GM23248 (cell line): ENCODE results near the gene NAXD. TPM values are rescaled to one million over a fixed set of nuclear protein-coding genes. Genes with fewer than 3 reads are reported as not detected.

Experiments
- DNase-seq: peaks from one replicate; pipeline ENCODE4 v3.0.0-alpha.2; 2015
- H2AFZ ChIP-seq: fragments of 200-600 bp; sonication (generic); 2 replicates; pipeline ENCODE4 v1.6.1; 2016; ENCODE audit warnings: antibody characterized with exemption
- H3F3A ChIP-seq: fragments of 200-600 bp; sonication (generic); 2 replicates; pipeline ENCODE4 v1.6.1; 2016; ENCODE audit warnings: mild to moderate bottlenecking, antibody characterized with exemption, mixed run types; ENCODE audit not compliant: insufficient read depth
- H3K27ac ChIP-seq: fragments of 200-600 bp; sonication (generic); 2 replicates; pipeline ENCODE4 v1.5.1; 2016; ENCODE audit warnings: mild to moderate bottlenecking
- H3K27me3 ChIP-seq: fragments of 200-600 bp; sonication (generic); replicated peaks from 2 replicates; pipeline ENCODE4 v1.6.1; 2016; ENCODE audit warnings: mild to moderate bottlenecking; ENCODE audit not compliant: insufficient read depth
- H3K36me3 ChIP-seq: fragments of 200-600 bp; sonication (generic); 2 replicates; pipeline ENCODE4 v1.6.1; 2016; ENCODE audit warnings: low read depth, mild to moderate bottlenecking
- H3K4me1 ChIP-seq: fragments of 200-600 bp; sonication (generic); 2 replicates; pipeline ENCODE4 v1.6.1; 2016; ENCODE audit warnings: mild to moderate bottlenecking; ENCODE audit not compliant: insufficient read depth
- H3K4me2 ChIP-seq: fragments of 200-600 bp; sonication (generic); one replicate; pipeline ENCODE4 v1.6.1; 2016; ENCODE audit warnings: mild to moderate bottlenecking; ENCODE audit not compliant: unreplicated experiment
- H3K4me3 ChIP-seq: fragments of 200-600 bp; sonication (generic); 2 replicates; pipeline ENCODE4 v1.5.1; 2016; ENCODE audit warnings: mild to moderate bottlenecking
- H3K79me2 ChIP-seq: fragments of 200-600 bp; sonication (generic); 2 replicates; pipeline ENCODE4 v1.6.1; 2016; ENCODE audit warnings: mild to moderate bottlenecking; ENCODE audit not compliant: insufficient read depth
- H3K9ac ChIP-seq: fragments of 200-600 bp; sonication (generic); 2 replicates; pipeline ENCODE4 v1.6.1; 2016; ENCODE audit warnings: mild to moderate bottlenecking
- H3K9me2 ChIP-seq: fragments of 200-600 bp; sonication (generic); 2 replicates; pipeline ENCODE4 v1.6.1; 2016; ENCODE audit warnings: mixed run types, mild to moderate bottlenecking, moderate library complexity; ENCODE audit not compliant: insufficient read depth
- H3K9me3 ChIP-seq: fragments of 200-600 bp; sonication (generic); one replicate; pipeline ENCODE4 v1.6.1; 2017; ENCODE audit warnings: low read depth
- H4K20me1 ChIP-seq: fragments of 200-600 bp; sonication (generic); 2 replicates; pipeline ENCODE4 v1.6.0; 2016; ENCODE audit not compliant: insufficient read depth
- EZH2 ChIP-seq: fragments of 200-600 bp; sonication (generic); IDR thresholded peaks from 2 replicates; pipeline ENCODE4 v1.6.1; 2018; ENCODE audit warnings: antibody characterized with exemption, mild to moderate bottlenecking; ENCODE audit not compliant: insufficient read depth, poor library complexity, severe bottlenecking
- EZH2phosphoT487 ChIP-seq: fragments of 200-600 bp; sonication (generic); IDR thresholded peaks from 2 replicates; pipeline ENCODE4 v1.6.1; 2018; ENCODE audit warnings: antibody characterized with exemption, moderate library complexity, mild to moderate bottlenecking, low read depth; ENCODE audit not compliant: insufficient read depth
- WGBS, 2 experiments: methylation state at CpG; one replicate each; pipeline ENCODE4 v1.1.6; 2015 to 2017; ENCODE audit warnings: low lambda C conversion rate in 2 of 2, low coverage in 1 of 2; ENCODE audit errors: missing lambda C conversion rate in 2 of 2; 5-methylcytosine and 5-hydroxymethylcytosine counted together
- in situ Hi-C: fragments of 300-500 bp; cut with MboI; formaldehyde crosslinking; loops from 2 replicates; pipeline ENCODE4 v1.15.0; 2020
- polyA plus RNA-seq: library from polyadenylated mRNA; unstranded; fragments of >200 nt; fragmentation: Nextera tagmentation; extraction: Ambion mirVana; gene quantifications from 2 replicates; pipeline ENCODE4 v1.2.1, GENCODE V29; 2016
- total RNA-seq: library from RNA; depleted of rRNA; stranded (reverse); fragments of >200 nt; shearing (Covaris generic); gene quantifications from 2 replicates; pipeline ENCODE4 v1.2.3, GENCODE V29; 2014

The NAXD gene
- total and polyA plus RNA-seq, 2 experiments from 2014 or later: 23.5 to 26.9 TPM

DNA sequence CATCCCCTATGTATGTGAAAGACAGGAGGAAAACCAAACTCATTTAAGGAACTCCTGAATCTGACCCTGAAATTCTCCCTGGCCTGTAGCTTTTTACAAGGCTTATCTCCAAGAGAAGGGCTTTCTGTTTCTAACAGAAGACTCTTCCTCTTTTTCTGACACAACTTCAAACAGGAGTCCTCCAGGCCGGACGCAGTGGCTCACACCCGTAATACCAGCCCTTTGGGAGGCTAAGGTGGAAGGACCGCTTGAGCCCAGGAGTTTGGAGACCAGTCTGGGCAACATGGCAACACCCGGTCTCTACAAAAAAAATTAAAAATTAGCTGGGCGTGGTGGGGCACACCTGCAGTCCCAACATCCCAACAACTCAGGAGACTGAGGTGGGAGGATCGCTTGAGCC, 48.7 kb downstream of the NAXD start:
- H3K36me3 ChIP-seq: peaks cover 54% of the 10 kb centered on the region
- H3K27me3 ChIP-seq: no peaks in the 10 kb centered on the region
- 97 to 99% methylated on average over 7 of the region's 7 CpGs for WGBS, 2 experiments
- H4K20me1 ChIP-seq: no peaks in the 10 kb centered on the region
- no peaks in the 10 kb centered on the region for H3K4me1 ChIP-seq
- H2AFZ ChIP-seq: no peak overlapping the region
- no peak for DNase-seq
- H3K79me2 ChIP-seq: 0 out of 2 replicates have a peak, but pooled peaks cover 2% of the 10 kb centered on the region
- H3F3A ChIP-seq: no peaks in the 10 kb centered on the region
- no peak overlapping the region for H3K4me3 ChIP-seq
- in situ Hi-C loops: no loop called here
- no peak overlapping the region for H3K4me2 ChIP-seq
- TF ChIP-seq EZH2phosphoT487 (no peak), EZH2 (no peak)
- no peaks in the 10 kb centered on the region for H3K9me2 ChIP-seq
- H3K27ac ChIP-seq: no peak overlapping the region
- H3K9ac ChIP-seq: no peak overlapping the region
- no peaks in the 10 kb centered on the region for H3K9me3 ChIP-seq

DNA sequence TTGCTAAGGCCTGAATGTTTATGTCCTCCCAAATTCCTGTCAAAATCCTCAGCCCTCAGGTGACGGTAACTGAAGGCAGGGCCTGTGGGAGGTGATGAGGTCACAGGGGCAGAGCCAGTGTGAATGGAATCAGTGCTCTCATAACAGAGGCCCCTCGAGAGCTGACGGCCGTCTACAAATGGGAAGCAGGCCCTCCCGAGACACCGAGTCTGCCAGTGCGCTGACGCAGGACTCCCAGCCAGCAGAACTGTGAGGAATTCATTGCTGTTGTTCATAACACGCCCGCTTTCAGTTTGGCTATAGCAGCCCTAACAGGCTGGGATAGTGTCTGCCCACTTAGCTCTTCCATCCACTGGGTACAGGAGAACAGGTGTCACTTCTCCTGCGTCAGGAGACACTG, 49.3 kb downstream of the NAXD start:
- H3K27me3 ChIP-seq: no peaks in the 10 kb centered on the region
- peaks cover 60% of the 10 kb centered on the region for H3K36me3 ChIP-seq
- H3K9me3 ChIP-seq: no peaks in the 10 kb centered on the region
- peaks cover 8% of the 10 kb centered on the region; the same call in 1 of the 2 replicates for H3K79me2 ChIP-seq
- H3K4me3 ChIP-seq: no peak overlapping the region
- in situ Hi-C loops: no loop called here
- no peaks in the 10 kb centered on the region for H4K20me1 ChIP-seq
- WGBS, 2 experiments: 66 to 69% methylated on average over 11 of the region's 11 CpGs
- H2AFZ ChIP-seq: no peak overlapping the region
- no peaks in the 10 kb centered on the region for H3F3A ChIP-seq
- H3K9me2 ChIP-seq: no peaks in the 10 kb centered on the region
- no peak overlapping the region for H3K4me2 ChIP-seq
- TF ChIP-seq EZH2phosphoT487: no peak
- H3K27ac ChIP-seq: no peak overlapping the region
- no peak overlapping the region for H3K9ac ChIP-seq
- no peak for DNase-seq
- no peaks in the 10 kb centered on the region for H3K4me1 ChIP-seq

DNA sequence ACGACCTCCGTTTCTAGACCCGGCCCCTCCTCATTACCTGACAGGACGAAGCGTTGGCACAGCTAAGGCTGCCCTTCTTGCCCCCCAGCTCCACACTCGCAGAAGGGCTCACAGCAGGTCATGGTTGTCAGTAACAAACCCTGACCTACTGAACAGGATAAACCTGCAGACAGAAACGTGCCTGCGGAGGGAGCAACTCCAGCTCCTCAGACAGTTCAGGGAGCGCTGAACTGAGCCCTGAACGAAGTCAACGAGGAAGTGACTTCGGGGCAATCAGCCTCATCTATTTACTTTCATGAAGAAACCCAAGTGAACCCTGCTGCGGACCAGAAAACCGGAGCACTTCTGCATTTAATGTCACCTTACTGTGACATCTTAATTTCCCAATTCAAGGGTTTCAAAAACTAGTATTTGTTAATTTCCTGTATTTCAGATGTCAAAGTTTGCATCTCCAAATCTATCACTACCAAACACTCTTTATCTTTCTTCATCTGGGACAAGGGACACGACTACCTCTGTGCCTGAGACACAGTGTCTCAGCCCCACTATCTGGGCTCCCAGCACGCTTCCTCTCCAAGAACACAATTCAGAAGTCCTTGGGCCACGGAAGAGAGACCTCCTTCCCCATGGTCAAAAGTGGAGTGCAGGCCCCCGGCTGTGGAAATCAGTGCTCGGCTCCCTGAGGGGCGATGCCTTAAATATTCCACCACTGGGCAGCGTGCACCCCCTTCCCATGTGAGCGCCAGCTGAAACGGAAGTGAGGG, 50.3 kb downstream of the NAXD start:
- DNase-seq: no peak
- Histone ChIP-seq H3K4me3 (no peak overlapping the region), H3K79me2 (peaks cover 15% of the 10 kb centered on the region; the same call in 1 of the 2 replicates), H2AFZ (no peak overlapping the region), H4K20me1 (no peaks in the 10 kb centered on the region), H3K4me2 (no peak overlapping the region), H3K27me3 (no peaks in the 10 kb centered on the region), H3K9ac (no peak overlapping the region), H3K36me3 (peaks cover 52% of the 10 kb centered on the region), H3K4me1 (no peaks in the 10 kb centered on the region), H3K9me3 (no peaks in the 10 kb centered on the region), H3K27ac (no peak overlapping the region), H3F3A (no peaks in the 10 kb centered on the region), H3K9me2 (no peaks in the 10 kb centered on the region)
- 90 to 93% methylated on average over 23 of the region's 23 CpGs for WGBS, 2 experiments
- TF ChIP-seq EZH2: no peak
- TF ChIP-seq EZH2phosphoT487: no peak
- in situ Hi-C loops: no loop called here

DNA sequence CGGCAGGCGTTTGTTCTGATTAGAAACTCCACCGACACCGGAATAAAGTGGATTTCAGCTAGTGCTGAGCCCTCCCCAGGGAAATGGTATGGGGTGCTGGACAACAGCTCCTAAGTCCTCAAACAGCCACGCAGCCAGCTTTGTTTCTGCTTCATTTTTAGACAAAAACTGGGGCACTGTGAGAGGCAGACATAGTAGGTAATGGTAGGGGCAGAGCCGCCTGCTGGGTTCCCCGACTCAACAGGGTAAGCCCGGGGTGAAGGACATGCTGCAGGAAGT, 50.8 kb downstream of the NAXD start:
- Histone ChIP-seq H3K79me2 (peaks cover 21% of the 10 kb centered on the region; the same call in 1 of the 2 replicates), H3K9me2 (no peaks in the 10 kb centered on the region), H3K9ac (no peak overlapping the region), H4K20me1 (no peaks in the 10 kb centered on the region), H3K4me2 (no peak overlapping the region), H2AFZ (no peak overlapping the region), H3K9me3 (no peaks in the 10 kb centered on the region), H3K27me3 (no peaks in the 10 kb centered on the region), H3K4me3 (no peak overlapping the region), H3K36me3 (peaks cover 51% of the 10 kb centered on the region), H3F3A (no peaks in the 10 kb centered on the region), H3K4me1 (no peaks in the 10 kb centered on the region), H3K27ac (no peak overlapping the region)
- WGBS, 2 experiments: 77 to 83% methylated on average over 8 of the region's 8 CpGs
- no peak for DNase-seq
- TF ChIP-seq EZH2phosphoT487: no peak
- TF ChIP-seq EZH2: no peak
- in situ Hi-C loops: no loop called here
